GM23248 (cell line): ENCODE results near the gene STYXL2. TPM values are rescaled to one million over a fixed set of nuclear protein-coding genes. Genes with fewer than 3 reads are reported as not detected.

Experiments used
- DNase-seq: peaks from one replicate; pipeline ENCODE4 v3.0.0-alpha.2; 2015
- H2AFZ ChIP-seq: fragments of 200-600 bp; sonication (generic); 2 replicates; pipeline ENCODE4 v1.6.1; 2016; ENCODE audit warnings: antibody characterized with exemption
- H3F3A ChIP-seq: fragments of 200-600 bp; sonication (generic); 2 replicates; pipeline ENCODE4 v1.6.1; 2016; ENCODE audit warnings: mild to moderate bottlenecking, antibody characterized with exemption, mixed run types; ENCODE audit not compliant: insufficient read depth
- H3K27ac ChIP-seq: fragments of 200-600 bp; sonication (generic); 2 replicates; pipeline ENCODE4 v1.5.1; 2016; ENCODE audit warnings: mild to moderate bottlenecking
- H3K27me3 ChIP-seq: fragments of 200-600 bp; sonication (generic); replicated peaks from 2 replicates; pipeline ENCODE4 v1.6.1; 2016; ENCODE audit warnings: mild to moderate bottlenecking; ENCODE audit not compliant: insufficient read depth
- H3K36me3 ChIP-seq: fragments of 200-600 bp; sonication (generic); 2 replicates; pipeline ENCODE4 v1.6.1; 2016; ENCODE audit warnings: low read depth, mild to moderate bottlenecking
- H3K4me1 ChIP-seq: fragments of 200-600 bp; sonication (generic); 2 replicates; pipeline ENCODE4 v1.6.1; 2016; ENCODE audit warnings: mild to moderate bottlenecking; ENCODE audit not compliant: insufficient read depth
- H3K4me2 ChIP-seq: fragments of 200-600 bp; sonication (generic); one replicate; pipeline ENCODE4 v1.6.1; 2016; ENCODE audit warnings: mild to moderate bottlenecking; ENCODE audit not compliant: unreplicated experiment
- H3K4me3 ChIP-seq: fragments of 200-600 bp; sonication (generic); 2 replicates; pipeline ENCODE4 v1.5.1; 2016; ENCODE audit warnings: mild to moderate bottlenecking
- H3K79me2 ChIP-seq: fragments of 200-600 bp; sonication (generic); 2 replicates; pipeline ENCODE4 v1.6.1; 2016; ENCODE audit warnings: mild to moderate bottlenecking; ENCODE audit not compliant: insufficient read depth
- H3K9ac ChIP-seq: fragments of 200-600 bp; sonication (generic); 2 replicates; pipeline ENCODE4 v1.6.1; 2016; ENCODE audit warnings: mild to moderate bottlenecking
- H3K9me2 ChIP-seq: fragments of 200-600 bp; sonication (generic); 2 replicates; pipeline ENCODE4 v1.6.1; 2016; ENCODE audit warnings: mixed run types, mild to moderate bottlenecking, moderate library complexity; ENCODE audit not compliant: insufficient read depth
- H3K9me3 ChIP-seq: fragments of 200-600 bp; sonication (generic); one replicate; pipeline ENCODE4 v1.6.1; 2017; ENCODE audit warnings: low read depth
- H4K20me1 ChIP-seq: fragments of 200-600 bp; sonication (generic); 2 replicates; pipeline ENCODE4 v1.6.0; 2016; ENCODE audit not compliant: insufficient read depth
- EZH2 ChIP-seq: fragments of 200-600 bp; sonication (generic); IDR thresholded peaks from 2 replicates; pipeline ENCODE4 v1.6.1; 2018; ENCODE audit warnings: antibody characterized with exemption, mild to moderate bottlenecking; ENCODE audit not compliant: insufficient read depth, poor library complexity, severe bottlenecking
- EZH2phosphoT487 ChIP-seq: fragments of 200-600 bp; sonication (generic); IDR thresholded peaks from 2 replicates; pipeline ENCODE4 v1.6.1; 2018; ENCODE audit warnings: antibody characterized with exemption, moderate library complexity, mild to moderate bottlenecking, low read depth; ENCODE audit not compliant: insufficient read depth
- WGBS, 2 experiments: methylation state at CpG; one replicate each; pipeline ENCODE4 v1.1.6; 2015 to 2017; ENCODE audit warnings: low lambda C conversion rate in 2 of 2, low coverage in 1 of 2; ENCODE audit errors: missing lambda C conversion rate in 2 of 2; 5-methylcytosine and 5-hydroxymethylcytosine counted together
- in situ Hi-C: fragments of 300-500 bp; cut with MboI; formaldehyde crosslinking; loops from 2 replicates; pipeline ENCODE4 v1.15.0; 2020
- polyA plus RNA-seq: library from polyadenylated mRNA; unstranded; fragments of >200 nt; fragmentation: Nextera tagmentation; extraction: Ambion mirVana; gene quantifications from 2 replicates; pipeline ENCODE4 v1.2.1, GENCODE V29; 2016
- total RNA-seq: library from RNA; depleted of rRNA; stranded (reverse); fragments of >200 nt; shearing (Covaris generic); gene quantifications from 2 replicates; pipeline ENCODE4 v1.2.3, GENCODE V29; 2014

The STYXL2 gene
- total and polyA plus RNA-seq, 2 experiments from 2014 or later: not detected

DNA sequence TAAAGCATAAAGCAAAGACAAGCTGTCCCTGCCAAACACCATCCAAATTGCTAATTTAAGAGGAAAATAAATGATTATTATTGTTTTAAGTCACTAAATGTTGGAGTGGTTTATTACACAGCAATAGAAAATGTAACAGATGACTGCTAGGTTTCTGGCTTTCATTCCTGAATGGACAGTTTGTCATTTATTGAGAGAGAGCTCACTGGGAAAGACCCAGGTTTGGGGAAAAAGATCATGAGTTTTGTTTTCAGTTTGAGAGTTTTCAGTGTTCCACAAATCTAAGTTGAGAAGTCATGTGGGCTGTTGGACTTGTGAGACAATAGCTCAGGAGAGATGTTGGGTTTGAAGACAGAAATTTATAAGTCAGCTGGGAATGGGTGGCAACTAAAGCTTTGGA is 9.1 kb upstream of the STYXL2 start:
- no peak overlapping the region for H3K4me2 ChIP-seq
- H3K9me2 ChIP-seq: no peaks in the 10 kb centered on the region
- H3K27me3 ChIP-seq: peaks cover 13% of the 10 kb centered on the region; the same call in 1 of the 2 replicates
- H2AFZ ChIP-seq: no peak overlapping the region
- in situ Hi-C loops: loop anchor here (25.0 kb wide), 1 partner anchor 603 kb away; no protein-coding TSS in a partner anchor
- no peaks in the 10 kb centered on the region for H3K79me2 ChIP-seq
- no peaks in the 10 kb centered on the region for H4K20me1 ChIP-seq
- no peak overlapping the region for H3K27ac ChIP-seq
- no peaks in the 10 kb centered on the region for H3K36me3 ChIP-seq
- DNase-seq: no peak
- TF ChIP-seq EZH2: no peak
- no peak for TF ChIP-seq EZH2phosphoT487
- H3K4me3 ChIP-seq: no peak overlapping the region
- no peak overlapping the region for H3K9ac ChIP-seq
- H3K4me1 ChIP-seq: no peaks in the 10 kb centered on the region
- H3F3A ChIP-seq: no peaks in the 10 kb centered on the region
- no peaks in the 10 kb centered on the region for H3K9me3 ChIP-seq

DNA sequence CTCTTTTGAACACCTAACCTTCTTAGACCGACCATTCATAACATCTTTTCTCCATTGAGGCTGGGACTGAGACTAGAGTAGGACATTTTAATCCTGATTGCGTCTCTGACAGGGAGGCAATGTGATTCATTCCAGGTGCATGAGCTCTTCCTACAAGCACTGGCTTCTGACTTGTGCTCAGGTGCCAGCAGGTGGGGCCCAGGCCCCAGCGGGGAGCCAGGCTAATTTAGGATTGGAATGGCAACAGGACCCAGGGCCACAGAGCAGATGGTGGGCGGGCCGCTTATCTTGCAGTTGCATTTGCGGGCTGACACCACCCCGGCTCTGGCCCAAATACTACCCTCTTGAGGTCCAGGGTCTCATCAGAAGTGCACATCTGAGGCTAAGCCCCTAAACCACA is 7.8 kb upstream of the STYXL2 start:
- H2AFZ ChIP-seq: no peak overlapping the region
- 47 to 53% methylated on average over 6 to 7 of the region's 7 CpGs for WGBS, 2 experiments
- in situ Hi-C loops: loop anchor here (25.0 kb wide), 1 partner anchor 601 kb away; no protein-coding TSS in a partner anchor
- no peaks in the 10 kb centered on the region for H3K9me2 ChIP-seq
- H3K9ac ChIP-seq: no peak overlapping the region
- H3K9me3 ChIP-seq: no peaks in the 10 kb centered on the region
- no peaks in the 10 kb centered on the region for H3K36me3 ChIP-seq
- no peak overlapping the region for H3K4me2 ChIP-seq
- no peak overlapping the region for H3K4me3 ChIP-seq
- no peaks in the 10 kb centered on the region for H3F3A ChIP-seq
- H3K27me3 ChIP-seq: peaks cover 10% of the 10 kb centered on the region; the same call in 1 of the 2 replicates
- no peak for DNase-seq
- no peak for TF ChIP-seq EZH2
- no peak for TF ChIP-seq EZH2phosphoT487
- H3K4me1 ChIP-seq: no peaks in the 10 kb centered on the region
- no peaks in the 10 kb centered on the region for H3K79me2 ChIP-seq
- H4K20me1 ChIP-seq: no peaks in the 10 kb centered on the region
- no peak overlapping the region for H3K27ac ChIP-seq

DNA sequence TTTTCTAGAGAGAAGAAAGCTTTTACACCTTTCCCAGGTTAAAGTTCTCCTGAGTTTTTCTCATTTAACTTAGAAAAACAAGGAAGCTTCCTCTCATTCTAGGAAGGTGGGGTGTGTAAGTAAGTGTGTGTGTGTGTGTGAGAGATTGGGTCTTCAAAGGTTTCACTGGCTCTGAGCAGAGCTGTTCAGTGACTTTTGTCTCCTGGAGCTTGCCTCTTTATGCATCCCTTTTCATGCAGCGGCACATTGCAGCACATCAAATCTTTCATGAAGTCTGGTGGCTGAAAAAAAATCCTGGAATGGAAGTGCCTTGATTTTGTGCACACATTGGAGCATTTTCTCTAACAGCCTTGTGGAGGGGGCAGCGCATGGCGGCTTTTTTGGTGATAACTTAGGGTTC is 7.1 kb upstream of the STYXL2 start:
- no peaks in the 10 kb centered on the region for H3F3A ChIP-seq
- H3K4me3 ChIP-seq: no peak overlapping the region
- WGBS, 2 experiments: 59 to 66% methylated on average over 3 of the region's 3 CpGs
- no peaks in the 10 kb centered on the region for H3K9me3 ChIP-seq
- TF ChIP-seq EZH2phosphoT487 (no peak), EZH2 (no peak)
- in situ Hi-C loops: loop anchor here (25.0 kb wide), 1 partner anchor 601 kb away; no protein-coding TSS in a partner anchor
- no peaks in the 10 kb centered on the region for H3K36me3 ChIP-seq
- H3K27me3 ChIP-seq: peaks cover 10% of the 10 kb centered on the region; the same call in 1 of the 2 replicates
- H2AFZ ChIP-seq: no peak overlapping the region
- no peaks in the 10 kb centered on the region for H3K4me1 ChIP-seq
- H3K9ac ChIP-seq: no peak overlapping the region
- no peak overlapping the region for H3K27ac ChIP-seq
- DNase-seq: no peak
- no peaks in the 10 kb centered on the region for H4K20me1 ChIP-seq
- H3K79me2 ChIP-seq: no peaks in the 10 kb centered on the region
- H3K9me2 ChIP-seq: no peaks in the 10 kb centered on the region
- no peak overlapping the region for H3K4me2 ChIP-seq

DNA sequence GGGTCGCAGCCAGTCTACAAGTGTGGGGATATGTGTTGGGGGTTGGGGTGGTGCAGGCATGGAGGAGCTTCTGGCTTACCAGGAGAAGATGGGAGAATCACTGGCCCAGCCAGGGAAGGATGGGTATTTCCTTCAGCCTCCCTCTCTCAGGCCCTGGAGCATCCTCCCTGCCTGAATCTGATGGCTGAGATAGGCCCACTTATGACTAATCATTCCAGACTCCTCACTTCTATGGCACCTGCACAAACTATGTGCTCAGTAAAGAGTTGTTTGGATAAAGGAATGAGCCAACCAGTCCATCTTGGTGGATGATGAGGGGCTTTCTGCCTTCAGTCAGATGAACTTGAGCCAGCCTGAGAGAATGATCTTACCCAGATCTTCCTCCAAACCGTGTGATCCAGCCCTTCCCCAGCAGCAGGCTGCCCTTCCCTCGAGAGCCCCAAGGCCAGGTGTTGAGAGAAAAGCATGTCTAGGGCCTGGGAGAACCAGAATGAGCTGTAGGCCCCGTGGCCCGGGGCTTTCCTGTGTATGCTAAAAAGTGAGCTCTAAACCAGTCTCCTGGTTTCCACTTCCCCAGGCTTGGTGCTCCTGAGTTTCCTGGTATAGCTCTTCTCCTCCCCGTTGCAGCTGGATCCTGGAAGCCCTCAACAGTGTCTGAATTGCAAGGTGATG is 5.0 kb upstream of the STYXL2 start:
- Histone ChIP-seq H3K9me2 (no peaks in the 10 kb centered on the region), H3K27ac (no peak overlapping the region), H4K20me1 (no peaks in the 10 kb centered on the region), H3F3A (no peaks in the 10 kb centered on the region), H3K4me1 (no peaks in the 10 kb centered on the region), H3K36me3 (no peaks in the 10 kb centered on the region), H3K4me3 (no peak overlapping the region), H3K79me2 (no peaks in the 10 kb centered on the region), H2AFZ (no peak overlapping the region), H3K9me3 (no peaks in the 10 kb centered on the region), H3K27me3 (peaks cover 4% of the 10 kb centered on the region; the same call in 1 of the 2 replicates), H3K9ac (no peak overlapping the region), H3K4me2 (no peak overlapping the region)
- no peak for DNase-seq
- 15 to 16% methylated on average over 6 of the region's 6 CpGs for WGBS, 2 experiments
- no peak for TF ChIP-seq EZH2
- TF ChIP-seq EZH2phosphoT487: no peak
- in situ Hi-C loops: loop anchor here (25.0 kb wide), 1 partner anchor 598 kb away; no protein-coding TSS in a partner anchor
